Measurements from ENCODE around the gene TPP2. TPM values are rescaled to one million over a fixed set of nuclear protein-coding genes. Genes with fewer than 3 reads are reported as not detected.

The TPP2 gene
- total RNA-seq, 1 donor, result 65.7 TPM

DNA sequence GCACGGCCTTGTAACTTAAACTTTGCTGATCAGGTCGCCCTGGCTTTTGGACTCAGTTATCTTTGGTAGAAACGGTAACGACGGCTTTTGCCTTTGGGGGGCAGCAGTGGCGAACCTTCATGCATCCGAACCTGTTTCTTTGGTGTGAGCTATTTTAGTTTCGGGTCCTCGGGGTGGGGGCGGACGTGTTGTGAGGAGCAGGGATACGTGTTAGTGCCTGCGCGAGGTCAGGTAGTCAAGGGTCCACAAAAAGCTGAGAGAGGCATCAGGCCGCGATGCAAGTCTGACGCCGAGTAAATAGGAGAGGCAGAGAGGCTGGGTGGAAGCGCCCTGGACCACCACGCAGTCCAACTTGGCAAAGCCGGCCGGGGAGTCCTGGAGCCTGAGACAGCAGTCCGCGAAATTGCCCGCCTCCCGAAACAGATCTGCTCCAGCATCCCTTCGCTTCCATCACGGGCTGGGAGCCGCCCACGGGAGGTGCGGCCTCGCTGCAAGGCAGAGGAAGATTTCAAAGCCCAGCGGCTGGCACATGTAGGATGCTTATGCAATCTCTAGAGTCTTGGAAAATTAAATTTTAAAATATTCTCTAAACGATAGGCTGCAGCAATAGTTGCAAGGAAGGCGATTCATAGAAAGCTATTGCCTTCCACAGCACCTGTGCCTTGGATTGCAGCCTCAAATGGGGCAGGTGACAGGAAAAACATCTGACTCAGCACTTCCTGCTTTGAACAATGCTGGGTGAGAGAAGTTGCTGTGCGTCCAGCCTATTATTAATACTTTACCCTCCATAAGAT, 4.6 kb upstream of the TPP2 start:
- peak; percentile 82 for DNase-seq (ENCODE audit: low read depth)
- TF ChIP-seq, protein P1, sequence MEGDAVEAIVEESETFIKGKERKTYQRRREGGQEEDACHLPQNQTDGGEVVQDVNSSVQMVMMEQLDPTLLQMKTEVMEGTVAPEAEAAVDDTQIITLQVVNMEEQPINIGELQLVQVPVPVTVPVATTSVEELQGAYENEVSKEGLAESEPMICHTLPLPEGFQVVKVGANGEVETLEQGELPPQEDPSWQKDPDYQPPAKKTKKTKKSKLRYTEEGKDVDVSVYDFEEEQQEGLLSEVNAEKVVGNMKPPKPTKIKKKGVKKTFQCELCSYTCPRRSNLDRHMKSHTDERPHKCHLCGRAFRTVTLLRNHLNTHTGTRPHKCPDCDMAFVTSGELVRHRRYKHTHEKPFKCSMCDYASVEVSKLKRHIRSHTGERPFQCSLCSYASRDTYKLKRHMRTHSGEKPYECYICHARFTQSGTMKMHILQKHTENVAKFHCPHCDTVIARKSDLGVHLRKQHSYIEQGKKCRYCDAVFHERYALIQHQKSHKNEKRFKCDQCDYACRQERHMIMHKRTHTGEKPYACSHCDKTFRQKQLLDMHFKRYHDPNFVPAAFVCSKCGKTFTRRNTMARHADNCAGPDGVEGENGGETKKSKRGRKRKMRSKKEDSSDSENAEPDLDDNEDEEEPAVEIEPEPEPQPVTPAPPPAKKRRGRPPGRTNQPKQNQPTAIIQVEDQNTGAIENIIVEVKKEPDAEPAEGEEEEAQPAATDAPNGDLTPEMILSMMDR (IDR thresholded peaks at IDR 0.05; ENCODE audit: insufficient read depth, low read length), result peak; percentile 78
- peak overlapping the region; percentile 79 for H3K4me3 ChIP-seq (ENCODE audit: low read depth, low read length)

DNA sequence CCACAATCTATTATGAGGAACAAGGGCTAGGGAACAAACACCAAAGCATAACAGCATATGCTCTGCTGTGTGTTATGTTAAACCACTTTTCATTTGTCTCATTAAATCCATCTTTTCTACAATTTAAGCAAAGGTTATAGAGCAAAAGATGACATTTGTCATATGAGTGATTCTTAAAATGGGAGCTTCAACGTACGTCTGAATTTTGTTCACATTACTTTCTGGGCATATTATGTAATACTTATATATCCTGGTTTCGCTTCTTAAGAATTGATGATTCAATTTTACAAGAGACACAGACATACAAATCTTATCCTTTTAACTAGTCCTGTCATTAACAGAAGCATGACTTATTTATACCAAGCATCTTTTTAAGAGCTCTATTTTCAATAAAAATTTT, 3.3 kb upstream of the TPP2 start:
- H3K4me3 ChIP-seq (ENCODE audit: low read depth, low read length), result no peak overlapping the region
- DNase-seq (ENCODE audit: low read depth), result no peak
- TF ChIP-seq, protein P1 (IDR thresholded peaks at IDR 0.05; ENCODE audit: insufficient read depth, low read length), result no peak

DNA sequence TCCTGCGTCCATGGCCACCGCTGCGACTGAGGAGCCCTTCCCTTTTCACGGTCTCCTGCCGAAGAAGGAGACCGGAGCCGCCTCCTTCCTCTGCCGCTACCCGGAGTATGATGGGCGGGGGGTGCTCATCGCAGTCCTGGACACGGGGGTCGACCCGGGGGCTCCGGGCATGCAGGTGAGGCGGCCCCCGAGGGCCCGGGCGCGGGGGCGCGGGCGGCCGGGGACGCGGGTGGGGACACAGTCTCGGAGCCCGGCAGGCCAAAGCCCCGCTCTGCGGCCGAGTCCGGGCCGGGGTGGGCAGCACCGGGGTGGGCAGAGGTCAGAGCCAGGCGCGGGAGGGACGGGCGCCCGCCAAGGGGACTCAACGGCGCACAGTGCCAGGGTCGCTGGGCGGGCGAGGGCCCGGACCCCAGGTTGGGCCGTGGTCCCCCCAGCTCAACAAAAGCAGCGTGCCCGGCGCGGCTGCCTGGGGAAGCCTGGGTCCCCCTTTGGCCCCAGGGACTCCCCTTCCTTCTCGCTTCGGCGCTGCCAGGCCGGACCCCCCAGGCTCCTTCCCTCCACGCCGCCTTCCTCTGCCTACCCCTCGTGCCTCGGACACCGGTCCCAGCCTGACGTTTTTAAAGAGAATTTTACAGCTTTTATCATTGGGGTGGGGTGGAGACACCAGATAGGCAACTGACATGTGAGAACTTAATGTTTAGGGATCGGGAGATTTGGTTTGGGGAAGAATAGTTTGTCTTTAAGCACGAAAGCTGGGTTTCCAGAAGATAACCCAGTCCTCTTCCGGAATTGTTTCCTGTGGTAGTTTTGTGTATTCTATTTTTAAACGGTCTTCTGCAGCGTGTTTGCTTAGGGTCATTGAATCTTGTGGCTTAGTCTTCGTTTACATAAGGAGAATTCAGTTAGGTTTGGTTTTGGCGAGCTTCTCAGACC, 509 bp downstream of the TPP2 start:
- peak overlapping the region; percentile 89 for H3K4me3 ChIP-seq (ENCODE audit: low read depth, low read length)
- TF ChIP-seq, protein P1 (IDR thresholded peaks at IDR 0.05; ENCODE audit: insufficient read depth, low read length), result no peak
- DNase-seq (ENCODE audit: low read depth), result peak; percentile 29

DNA sequence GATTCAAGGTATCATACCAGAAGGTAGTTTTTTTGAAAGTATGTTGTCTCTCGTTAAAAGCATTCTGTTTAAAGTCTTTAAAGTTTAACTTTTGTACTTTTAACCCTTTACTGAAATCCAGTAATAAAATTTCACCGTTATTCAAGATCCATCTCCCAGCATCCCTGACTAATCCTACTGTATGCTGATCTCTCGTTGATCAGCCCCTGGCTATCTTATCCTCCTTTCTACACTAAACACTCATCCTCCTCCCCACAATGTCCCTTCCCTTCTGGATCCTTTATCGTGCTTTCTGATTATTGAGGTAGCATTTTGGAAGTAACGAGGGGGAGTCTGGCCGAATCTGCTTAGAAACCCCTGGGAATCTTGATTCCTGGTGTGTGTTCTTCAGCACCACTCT, 1.3 kb downstream of the TPP2 start:
- no peak for DNase-seq (ENCODE audit: low read depth)
- H3K4me3 ChIP-seq (ENCODE audit: low read depth, low read length), result peak overlapping the region; percentile 89
- TF ChIP-seq, protein P1 (IDR thresholded peaks at IDR 0.05; ENCODE audit: insufficient read depth, low read length), result no peak

DNA sequence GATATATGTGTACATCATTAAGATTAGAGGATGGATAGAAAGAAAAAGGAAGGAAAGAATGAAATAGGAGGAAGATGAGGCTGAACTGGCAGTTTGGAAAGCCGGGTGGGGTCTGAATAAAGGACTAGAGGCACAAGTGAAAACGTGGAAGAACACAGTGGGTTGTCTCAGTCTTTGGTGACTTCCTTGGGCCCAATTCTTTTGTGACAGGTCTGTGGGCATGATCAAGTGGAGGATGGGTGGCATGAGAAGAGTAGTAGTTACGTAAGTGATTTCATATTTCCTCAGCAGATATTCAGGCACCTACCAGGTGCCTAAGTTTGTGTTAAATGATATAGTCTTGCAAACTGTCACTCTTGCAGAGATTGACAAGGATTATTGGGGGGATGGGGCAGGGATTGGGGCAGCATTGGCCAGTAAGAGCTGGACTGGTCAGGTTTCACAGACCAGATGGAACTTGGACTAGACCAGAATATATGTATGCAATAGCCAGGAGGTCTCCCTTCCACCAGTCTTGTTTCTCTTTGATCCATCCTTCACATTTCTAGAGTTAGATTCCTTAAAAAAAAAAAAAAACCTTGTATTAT, 2.7 kb downstream of the TPP2 start:
- TF ChIP-seq, protein P1 (IDR thresholded peaks at IDR 0.05; ENCODE audit: insufficient read depth, low read length), result no peak
- no peak for DNase-seq (ENCODE audit: low read depth)
- H3K4me3 ChIP-seq (ENCODE audit: low read depth, low read length), result no peak overlapping the region

DNA sequence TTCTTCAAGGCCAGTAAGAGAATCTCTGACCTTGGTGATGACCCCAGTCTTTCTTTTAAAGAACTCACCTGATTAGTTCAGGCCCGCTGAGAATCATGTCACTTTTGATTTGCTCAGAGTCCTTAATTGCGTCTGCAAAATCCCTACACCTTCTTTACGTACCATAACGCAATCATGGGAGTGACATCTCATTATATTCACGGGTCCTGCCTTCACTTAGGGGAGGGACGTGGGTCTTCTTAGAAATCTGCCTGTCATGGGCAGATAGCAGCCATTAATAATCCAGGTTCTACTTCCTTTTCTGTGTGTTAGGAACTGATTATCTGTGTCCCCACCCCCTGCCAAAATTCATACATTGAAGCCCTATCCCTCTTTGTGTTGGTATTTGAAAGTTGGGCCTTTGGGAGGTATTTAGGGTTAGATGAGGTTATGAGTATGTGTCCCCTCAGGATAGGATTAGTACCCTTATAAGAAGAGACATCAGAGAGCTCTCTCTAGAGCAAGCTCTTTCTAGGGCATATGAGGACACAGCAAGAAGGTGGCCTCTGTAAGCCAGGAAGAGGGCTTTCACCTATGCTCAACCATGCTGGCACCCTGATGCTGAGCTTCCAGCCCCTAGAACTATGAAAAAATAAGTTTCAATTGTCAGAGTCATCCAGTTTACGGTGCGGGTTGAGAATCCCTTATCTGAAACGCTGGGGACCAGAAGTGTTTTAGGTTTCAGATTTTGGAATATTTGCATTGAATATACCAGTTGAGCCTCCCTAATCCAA, 9.9 kb downstream of the TPP2 start:
- no peak overlapping the region for H3K4me3 ChIP-seq (ENCODE audit: low read depth, low read length)
- TF ChIP-seq, protein P1 (IDR thresholded peaks at IDR 0.05; ENCODE audit: insufficient read depth, low read length), result no peak
- no peak for DNase-seq (ENCODE audit: low read depth)
